ENCODE data around the gene SYVN1.
A peak's percentile ranks its signal among the peaks of the same experiment; 100 is the strongest.
"Not testable (repeated sequence)": the region's sequence is repeated elsewhere in the genome, so short reads cannot be mapped to it uniquely, and the experiment has no call there.

SYVN1 gene

GRCh38 chr11:65125197-65126056 is 8.9 kb downstream of the SYVN1 start:
- TF ChIP-seq, protein P1, sequence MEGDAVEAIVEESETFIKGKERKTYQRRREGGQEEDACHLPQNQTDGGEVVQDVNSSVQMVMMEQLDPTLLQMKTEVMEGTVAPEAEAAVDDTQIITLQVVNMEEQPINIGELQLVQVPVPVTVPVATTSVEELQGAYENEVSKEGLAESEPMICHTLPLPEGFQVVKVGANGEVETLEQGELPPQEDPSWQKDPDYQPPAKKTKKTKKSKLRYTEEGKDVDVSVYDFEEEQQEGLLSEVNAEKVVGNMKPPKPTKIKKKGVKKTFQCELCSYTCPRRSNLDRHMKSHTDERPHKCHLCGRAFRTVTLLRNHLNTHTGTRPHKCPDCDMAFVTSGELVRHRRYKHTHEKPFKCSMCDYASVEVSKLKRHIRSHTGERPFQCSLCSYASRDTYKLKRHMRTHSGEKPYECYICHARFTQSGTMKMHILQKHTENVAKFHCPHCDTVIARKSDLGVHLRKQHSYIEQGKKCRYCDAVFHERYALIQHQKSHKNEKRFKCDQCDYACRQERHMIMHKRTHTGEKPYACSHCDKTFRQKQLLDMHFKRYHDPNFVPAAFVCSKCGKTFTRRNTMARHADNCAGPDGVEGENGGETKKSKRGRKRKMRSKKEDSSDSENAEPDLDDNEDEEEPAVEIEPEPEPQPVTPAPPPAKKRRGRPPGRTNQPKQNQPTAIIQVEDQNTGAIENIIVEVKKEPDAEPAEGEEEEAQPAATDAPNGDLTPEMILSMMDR (conservative IDR thresholded peaks at IDR 0.05; ENCODE audit: low read depth, low read length): no peak
- H3K4me3 ChIP-seq (ENCODE audit: low read depth, low read length): no peak overlapping the region
- no peak for DNase-seq (ENCODE audit: low read depth)

- TF ChIP-seq, protein P1 (conservative IDR thresholded peaks at IDR 0.05; ENCODE audit: low read depth, low read length): no peak
- DNase-seq (ENCODE audit: low read depth): no peak
- no peak overlapping the region for H3K4me3 ChIP-seq (ENCODE audit: low read depth, low read length)
Measured at GRCh38 chr11:65124480-65125196, 9.7 kb downstream of the SYVN1 start.

DNA sequence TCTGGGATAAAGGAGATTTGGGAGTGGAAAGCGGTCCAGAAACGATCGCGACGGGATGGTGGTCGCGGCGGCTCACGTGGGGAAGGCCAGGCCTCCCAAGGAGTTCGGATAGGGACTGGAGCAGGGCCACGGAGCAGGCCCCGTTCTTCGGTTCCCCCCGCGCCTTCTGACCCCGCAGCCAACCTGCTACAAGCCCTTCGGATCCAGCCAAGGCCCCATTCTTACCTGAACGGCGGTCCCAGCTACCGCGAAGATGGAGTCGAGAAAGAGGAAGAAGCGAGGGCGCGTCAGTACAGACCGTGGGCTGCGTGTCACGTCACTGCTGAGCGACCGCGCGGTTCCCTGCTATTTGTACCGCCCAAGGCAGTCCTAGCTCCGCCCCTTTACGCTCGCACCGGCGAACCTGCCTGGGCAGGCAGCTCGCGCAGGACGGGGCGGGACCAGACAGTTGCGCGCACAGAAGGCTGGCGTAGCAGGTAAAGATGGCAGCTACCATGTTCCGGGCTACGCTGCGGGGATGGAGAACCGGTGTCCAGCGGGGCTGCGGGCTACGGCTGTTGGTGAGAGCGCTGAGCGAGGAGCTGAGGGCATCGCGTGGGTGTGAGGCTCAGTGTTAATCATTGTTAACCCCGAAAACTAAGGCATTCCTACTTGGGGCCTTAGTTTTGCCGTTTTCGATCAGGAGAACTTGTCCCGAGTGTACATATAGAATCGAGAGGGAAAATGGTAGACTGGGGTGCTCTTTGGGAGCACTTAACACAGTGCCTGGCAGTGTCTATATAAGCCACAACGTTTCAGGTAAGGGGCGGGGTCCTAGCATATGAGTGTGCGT is 12.2 kb downstream of the SYVN1 start, which contains the start of the genes FAU and MRPL49:
FAU (minus strand) TSS at position 270 of the 832 bp plus-strand sequence. CDS start 321 bp downstream, outside the sequence.
MRPL49 (plus strand) TSS at position 457 of the 832 bp plus-strand sequence; CDS start at position 483, 26 bp downstream.
- TF ChIP-seq, protein P1 (conservative IDR thresholded peaks at IDR 0.05; ENCODE audit: low read depth, low read length): no peak
- H3K4me3 ChIP-seq (ENCODE audit: low read depth, low read length): peak within 1 kb of the TSS; percentile 98
- DNase-seq (ENCODE audit: low read depth): peak; percentile 99

- TF ChIP-seq, protein P1 (conservative IDR thresholded peaks at IDR 0.05; ENCODE audit: low read depth, low read length): no peak
- no peak for DNase-seq (ENCODE audit: low read depth)
- H3K4me3 ChIP-seq (ENCODE audit: low read depth, low read length): peak overlapping the region; percentile 98
Measured at GRCh38 chr11:65121447-65121864, 12.9 kb downstream of the SYVN1 start.

DNA sequence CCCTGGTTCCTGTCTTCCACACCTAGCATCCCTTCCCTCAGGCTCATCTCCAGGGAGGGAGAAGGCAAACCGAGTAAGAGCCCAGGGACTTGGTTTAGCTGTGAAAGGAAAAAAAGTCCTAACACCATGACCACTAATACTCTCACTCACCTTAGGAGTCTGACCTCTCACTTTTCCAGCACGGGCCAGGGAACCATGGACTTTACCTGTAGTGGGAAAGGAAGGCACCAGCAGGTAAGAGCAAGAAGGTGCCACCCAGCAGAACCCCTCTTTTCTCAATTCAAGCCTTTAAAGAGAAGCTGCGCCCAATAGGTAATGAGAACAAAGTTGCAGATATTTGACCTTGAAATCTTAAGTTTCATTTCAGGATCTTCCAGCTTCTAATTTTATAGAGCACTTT is 13.5 kb downstream of the SYVN1 start:
- peak overlapping the region; percentile 98 for H3K4me3 ChIP-seq (ENCODE audit: low read depth, low read length)
- TF ChIP-seq, protein P1 (conservative IDR thresholded peaks at IDR 0.05; ENCODE audit: low read depth, low read length): no peak
- DNase-seq (ENCODE audit: low read depth): no peak

- DNase-seq (ENCODE audit: low read depth): no peak
- H3K4me3 ChIP-seq (ENCODE audit: low read depth, low read length): no peak overlapping the region
- TF ChIP-seq, protein P1 (conservative IDR thresholded peaks at IDR 0.05; ENCODE audit: low read depth, low read length): no peak
Measured at GRCh38 chr11:65119670-65119995, 14.7 kb downstream of the SYVN1 start.

DNA sequence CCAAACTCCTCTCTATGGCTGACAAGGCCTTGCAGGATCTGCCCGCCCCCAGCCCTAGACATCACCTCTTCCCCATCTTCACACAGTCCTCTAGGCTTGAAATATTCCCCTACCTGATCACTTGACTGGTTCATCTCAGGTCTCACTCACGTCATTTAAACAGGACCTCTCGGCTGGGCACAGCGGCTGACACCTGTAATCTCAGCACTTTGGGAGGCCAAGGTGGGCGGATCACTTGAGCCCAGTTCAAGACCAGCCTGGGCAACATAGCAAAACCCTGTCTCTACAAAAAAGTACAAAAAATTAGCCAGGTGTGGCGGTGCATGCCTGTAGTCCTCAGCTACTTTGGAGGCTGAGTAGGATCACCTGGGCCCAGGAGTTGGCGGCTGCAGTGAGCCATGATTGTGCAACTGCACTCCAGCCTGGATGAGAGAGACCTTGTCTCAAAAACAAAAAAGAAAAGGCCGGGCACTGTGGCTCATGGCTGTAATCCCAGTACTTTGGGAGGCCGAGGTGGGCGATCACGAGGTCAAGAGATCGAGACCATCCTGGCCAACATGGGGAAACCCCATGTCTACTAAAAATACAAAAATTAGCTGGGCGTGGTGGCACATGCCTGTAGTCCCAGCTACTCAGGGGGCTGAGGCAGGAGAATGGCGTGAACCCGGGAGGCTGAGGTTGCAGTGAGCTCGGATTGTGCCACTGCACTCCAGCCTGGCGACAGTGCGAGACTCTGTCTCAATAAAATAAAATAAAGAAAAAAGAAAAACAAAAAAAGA is 15.2 kb downstream of the SYVN1 start:
- not testable (repeated sequence) for H3K4me3 ChIP-seq (ENCODE audit: low read depth, low read length); DNase-seq (ENCODE audit: low read depth)
